OCI-LY3 (cell line): Measurements from ENCODE around the gene DDX24.

ENCODE experiments used
- H2AFZ ChIP-seq: fragments of 200-600, 300-600 bp; shearing (Covaris generic); 2 replicates; pipeline ENCODE4 v1.6.0; 2014; ENCODE audit warnings: antibody characterized with exemption, low read depth, low read length
- H3K27ac ChIP-seq: fragments of 200-600, 300-600 bp; sonication (generic); 2 replicates; pipeline ENCODE4 v1.5.1; 2014; ENCODE audit warnings: mild to moderate bottlenecking, low read length, moderate library complexity, mixed read lengths
- H3K27me3 ChIP-seq: fragments of 200-600, 300-600 bp; sonication (generic); 2 replicates; pipeline ENCODE4 v1.6.1; 2014; ENCODE audit warnings: low read depth, low read length, mixed read lengths
- H3K36me3 ChIP-seq: fragments of 200-600, 300-600 bp; sonication (generic); replicated peaks from 2 replicates; pipeline ENCODE3; 2014; ENCODE audit warnings: low read depth, low read length, mixed read lengths
- H3K4me1 ChIP-seq: fragments of 300-600, 200-600 bp; sonication (generic); 2 replicates; pipeline ENCODE4 v1.6.1; 2014; ENCODE audit warnings: low read length, mixed read lengths
- H3K4me2 ChIP-seq: fragments of 200-600, 300-600 bp; sonication (generic); 2 replicates; pipeline ENCODE4 v1.6.1; 2014; ENCODE audit warnings: low read length, mixed read lengths
- H3K4me3 ChIP-seq: fragments of 300-600, 200-600 bp; sonication (generic); 2 replicates; pipeline ENCODE4 v1.5.1; 2014; ENCODE audit warnings: antibody characterized with exemption, mild to moderate bottlenecking, low read length, moderate library complexity
- H3K79me2 ChIP-seq: fragments of 300-600, 200-600 bp; shearing (Covaris generic); 2 replicates; pipeline ENCODE4 v1.6.1; 2014; ENCODE audit warnings: mild to moderate bottlenecking, low read length, mixed read lengths
- H3K9ac ChIP-seq: fragments of 300-600, 200-600 bp; shearing (Covaris generic); 2 replicates; pipeline ENCODE4 v1.6.0; 2014; ENCODE audit warnings: mild to moderate bottlenecking, low read length, moderate library complexity
- H3K9me3 ChIP-seq: fragments of 200-600, 300-600 bp; shearing (Covaris generic); 2 replicates; pipeline ENCODE4 v1.6.1; 2014; ENCODE audit warnings: low read length, mixed read lengths; ENCODE audit not compliant: insufficient read depth
- H4K20me1 ChIP-seq: fragments of 200-600, 300-600 bp; sonication (generic); 2 replicates; pipeline ENCODE4 v1.6.1; 2016; ENCODE audit warnings: low read length, mixed read lengths; ENCODE audit not compliant: insufficient read depth
- CTCF ChIP-seq: fragments of 200-600, 300-600 bp; sonication (generic); IDR thresholded peaks from 2 replicates; pipeline ENCODE4 v1.5.1; 2014; ENCODE audit warnings: antibody characterized with exemption, low read length, low read depth
- EZH2phosphoT487 ChIP-seq: fragments of 200-600 bp; shearing (Covaris generic); IDR thresholded peaks from 2 replicates; pipeline ENCODE4 v1.6.1; 2018; ENCODE audit warnings: antibody characterized with exemption, mixed run types, low read depth

Gene DDX24

GRCh38 chr14:94062344-94062940, 18.6 kb downstream of the DDX24 start:
- Histone ChIP-seq H3K4me1 (no peaks in the 10 kb centered on the region), H3K36me3 (peaks cover 57% of the 10 kb centered on the region), H3K27me3 (no peaks in the 10 kb centered on the region), H3K4me3 (no peak overlapping the region), H3K9me3 (no peaks in the 10 kb centered on the region), H3K9ac (no peak overlapping the region), H3K27ac (no peak overlapping the region), H3K79me2 (peaks cover 79% of the 10 kb centered on the region), H4K20me1 (peaks cover 67% of the 10 kb centered on the region), H2AFZ (no peak overlapping the region), H3K4me2 (no peak overlapping the region)
- no peak for TF ChIP-seq EZH2phosphoT487
- no peak for TF ChIP-seq CTCF

- no peak overlapping the region for H2AFZ ChIP-seq
- H3K27ac ChIP-seq, result no peak overlapping the region
- peaks cover 55% of the 10 kb centered on the region for H3K79me2 ChIP-seq
- no peak overlapping the region for H3K9ac ChIP-seq
- peaks cover 75% of the 10 kb centered on the region for H3K36me3 ChIP-seq
- no peak overlapping the region for H3K4me3 ChIP-seq
- H3K9me3 ChIP-seq, result no peaks in the 10 kb centered on the region
- no peak overlapping the region for H3K4me2 ChIP-seq
- H4K20me1 ChIP-seq, result peaks cover 48% of the 10 kb centered on the region
- TF ChIP-seq CTCF, result no peak
- no peak for TF ChIP-seq EZH2phosphoT487
- H3K4me1 ChIP-seq, result no peaks in the 10 kb centered on the region
- H3K27me3 ChIP-seq, result no peaks in the 10 kb centered on the region
Observed at GRCh38 chr14:94059998-94060397, 21.0 kb downstream of the DDX24 start.

- Histone ChIP-seq H3K27ac (no peak overlapping the region), H3K36me3 (peaks cover 84% of the 10 kb centered on the region), H3K4me3 (no peak overlapping the region), H3K9me3 (no peaks in the 10 kb centered on the region), H3K79me2 (peaks cover 42% of the 10 kb centered on the region), H3K4me2 (no peak overlapping the region), H3K9ac (no peak overlapping the region), H2AFZ (no peak overlapping the region), H4K20me1 (peaks cover 37% of the 10 kb centered on the region), H3K27me3 (no peaks in the 10 kb centered on the region), H3K4me1 (no peaks in the 10 kb centered on the region)
- TF ChIP-seq CTCF (no peak), EZH2phosphoT487 (no peak)
Observed at GRCh38 chr14:94058674-94059138, 22.3 kb downstream of the DDX24 start.

DNA sequence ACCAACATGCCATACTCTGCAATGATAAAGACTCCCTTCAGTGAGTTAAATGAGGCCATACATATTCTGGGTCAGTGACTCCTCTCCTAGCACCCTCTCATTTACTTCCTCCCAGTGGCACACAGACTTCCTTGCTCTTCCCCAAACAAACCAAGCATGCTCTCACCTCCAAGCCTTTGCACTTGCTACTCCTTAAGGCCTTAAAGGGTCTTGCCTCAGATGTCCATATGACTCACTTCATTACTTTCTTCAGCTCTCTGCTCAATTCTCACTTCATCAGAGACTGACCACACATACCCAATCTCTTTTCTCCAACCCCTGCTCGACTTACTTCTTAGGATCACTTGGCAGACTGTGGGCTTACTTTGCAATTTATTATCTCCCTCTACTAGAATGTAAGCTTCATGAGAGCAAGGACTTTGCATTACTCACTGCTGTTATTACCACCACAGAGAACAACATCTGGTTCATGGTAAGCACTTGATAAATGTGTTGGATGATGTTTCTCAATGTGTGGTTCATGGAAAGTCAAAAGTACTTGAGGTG, 22.8 kb downstream of the DDX24 start:
- TF ChIP-seq EZH2phosphoT487 (no peak), CTCF (no peak)
- Histone ChIP-seq H3K4me2 (no peak overlapping the region), H4K20me1 (peaks cover 32% of the 10 kb centered on the region), H3K27ac (no peak overlapping the region), H3K27me3 (no peaks in the 10 kb centered on the region), H3K79me2 (peaks cover 37% of the 10 kb centered on the region), H3K9me3 (no peaks in the 10 kb centered on the region), H3K9ac (no peak overlapping the region), H2AFZ (no peak overlapping the region), H3K4me3 (no peak overlapping the region), H3K4me1 (no peaks in the 10 kb centered on the region), H3K36me3 (peaks cover 81% of the 10 kb centered on the region)
